ENCODE results near the gene CDH13. TPM values are rescaled to one million over a fixed set of nuclear protein-coding genes. Genes with fewer than 3 reads are reported as not detected.

Gene CDH13
- total RNA-seq, 1 donor from 2014 or later, result 2.3 TPM

- H3K9me3 Mint-ChIP-seq (ENCODE audit: unreplicated experiment), result no peaks in the 10 kb centered on the region
- H3K4me1 Mint-ChIP-seq (ENCODE audit: unreplicated experiment), result peaks cover 16% of the 10 kb centered on the region
- H3K27ac Mint-ChIP-seq (ENCODE audit: unreplicated experiment), result no peak overlapping the region
- H3K27me3 Mint-ChIP-seq (ENCODE audit: unreplicated experiment), result peaks cover 3% of the 10 kb centered on the region
- no peak for DNase-seq (ENCODE audit: low spot score)
- H3K4me3 Mint-ChIP-seq (ENCODE audit: unreplicated experiment), result no peak overlapping the region
- no peaks in the 10 kb centered on the region for H3K36me3 Mint-ChIP-seq (ENCODE audit: low read depth, unreplicated experiment)
- no peak for TF ChIP-seq CTCF (IDR thresholded peaks at IDR 0.05; ENCODE audit: unreplicated experiment)
Observed at GRCh38 chr16:83682116-83682867, 1055.5 kb downstream of the CDH13 start.

DNA sequence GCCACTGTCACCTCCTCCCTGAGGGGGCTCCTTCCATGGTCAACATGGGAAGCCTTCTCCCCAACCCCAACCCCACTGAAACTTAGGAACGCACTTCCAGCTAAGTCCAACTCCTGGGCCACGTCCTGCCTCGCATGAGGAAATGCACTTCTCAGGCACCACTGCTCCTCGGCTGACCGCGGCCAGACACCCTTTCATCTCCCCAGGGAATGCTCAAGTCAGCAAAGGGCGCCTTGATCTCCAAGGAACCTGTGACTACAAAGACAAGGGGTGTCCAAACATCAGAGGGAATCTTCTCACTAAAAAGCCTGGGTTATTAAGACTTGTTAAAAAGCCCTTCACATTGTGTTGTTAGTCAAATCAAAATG lies 1056.1 kb downstream of the CDH13 start:
- no peak for DNase-seq (ENCODE audit: low spot score)
- no peak for TF ChIP-seq CTCF (IDR thresholded peaks at IDR 0.05; ENCODE audit: unreplicated experiment)
- no peaks in the 10 kb centered on the region for H3K36me3 Mint-ChIP-seq (ENCODE audit: low read depth, unreplicated experiment)
- no peak overlapping the region for H3K27ac Mint-ChIP-seq (ENCODE audit: unreplicated experiment)
- H3K9me3 Mint-ChIP-seq (ENCODE audit: unreplicated experiment), result no peaks in the 10 kb centered on the region
- no peak overlapping the region for H3K4me3 Mint-ChIP-seq (ENCODE audit: unreplicated experiment)
- H3K4me1 Mint-ChIP-seq (ENCODE audit: unreplicated experiment), result peaks cover 16% of the 10 kb centered on the region
- peaks cover 1% of the 10 kb centered on the region for H3K27me3 Mint-ChIP-seq (ENCODE audit: unreplicated experiment)

GRCh38 chr16:83685615-83686165 lies 1058.9 kb downstream of the CDH13 start:
- DNase-seq (ENCODE audit: low spot score), result no peak
- Mint-ChIP-seq H3K4me1 (ENCODE audit: unreplicated experiment) (peaks cover 21% of the 10 kb centered on the region), H3K36me3 (ENCODE audit: low read depth, unreplicated experiment) (no peaks in the 10 kb centered on the region), H3K27ac (ENCODE audit: unreplicated experiment) (no peak overlapping the region), H3K4me3 (ENCODE audit: unreplicated experiment) (no peak overlapping the region), H3K27me3 (ENCODE audit: unreplicated experiment) (no peaks in the 10 kb centered on the region), H3K9me3 (ENCODE audit: unreplicated experiment) (no peaks in the 10 kb centered on the region)
- no peak for TF ChIP-seq CTCF (IDR thresholded peaks at IDR 0.05; ENCODE audit: unreplicated experiment)

DNA sequence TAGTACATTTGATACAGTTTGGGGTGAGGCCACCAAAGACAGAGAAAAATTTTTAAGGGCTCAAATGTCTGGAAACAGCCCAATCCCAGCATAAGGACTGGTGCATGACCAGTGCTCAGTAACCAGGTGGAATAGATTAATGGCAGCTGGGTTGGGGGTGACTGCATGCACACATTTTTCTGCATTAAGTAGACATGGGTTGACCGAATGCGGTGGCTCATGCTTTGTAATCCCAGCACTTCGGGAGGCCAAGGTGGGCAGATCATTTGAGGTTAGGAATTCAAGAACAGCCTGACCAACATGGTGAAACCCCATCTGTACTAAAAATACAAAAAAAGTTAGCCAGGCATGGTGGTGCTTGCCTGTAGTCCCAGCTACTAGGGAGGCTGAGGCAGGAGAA lies 1060.0 kb downstream of the CDH13 start:
- peaks cover 19% of the 10 kb centered on the region for H3K4me1 Mint-ChIP-seq (ENCODE audit: unreplicated experiment)
- no peak overlapping the region for H3K27ac Mint-ChIP-seq (ENCODE audit: unreplicated experiment)
- H3K27me3 Mint-ChIP-seq (ENCODE audit: unreplicated experiment), result peaks cover 3% of the 10 kb centered on the region
- no peak overlapping the region for H3K4me3 Mint-ChIP-seq (ENCODE audit: unreplicated experiment)
- no peaks in the 10 kb centered on the region for H3K36me3 Mint-ChIP-seq (ENCODE audit: low read depth, unreplicated experiment)
- no peaks in the 10 kb centered on the region for H3K9me3 Mint-ChIP-seq (ENCODE audit: unreplicated experiment)
- no peak for DNase-seq (ENCODE audit: low spot score)
- no peak for TF ChIP-seq CTCF (IDR thresholded peaks at IDR 0.05; ENCODE audit: unreplicated experiment)

GRCh38 chr16:83689385-83689831 lies 1062.6 kb downstream of the CDH13 start:
- Mint-ChIP-seq H3K27me3 (ENCODE audit: unreplicated experiment) (peaks cover 3% of the 10 kb centered on the region), H3K4me3 (ENCODE audit: unreplicated experiment) (no peak overlapping the region), H3K36me3 (ENCODE audit: low read depth, unreplicated experiment) (no peaks in the 10 kb centered on the region), H3K4me1 (ENCODE audit: unreplicated experiment) (peaks cover 9% of the 10 kb centered on the region), H3K9me3 (ENCODE audit: unreplicated experiment) (no peaks in the 10 kb centered on the region), H3K27ac (ENCODE audit: unreplicated experiment) (no peak overlapping the region)
- DNase-seq (ENCODE audit: low spot score), result no peak
- TF ChIP-seq CTCF (IDR thresholded peaks at IDR 0.05; ENCODE audit: unreplicated experiment), result no peak

Measured in endothelial cell (in vitro differentiated cells).